ENCODE results near the gene PDGFRA.
A peak's percentile ranks its signal among the peaks of the same experiment; 100 is the strongest.
"Not testable (repeated sequence)": the region's sequence is repeated elsewhere in the genome, so short reads cannot be mapped to it uniquely, and the experiment has no call there.

The PDGFRA gene

GRCh38 chr4:54233277-54233696 lies 4.2 kb downstream of the PDGFRA start:
- peak; percentile 82 for DNase-seq (ENCODE audit: extremely low spot score)
- no peak for TF ChIP-seq PKNOX1 (IDR thresholded peaks at IDR 0.05)
- TF ChIP-seq ARNT (IDR thresholded peaks at IDR 0.05), result no peak
- TF ChIP-seq FOXK2 (IDR thresholded peaks at IDR 0.05), result no peak
- TF ChIP-seq ELF4 (IDR thresholded peaks at IDR 0.05), result no peak
- no peak for TF ChIP-seq L3MBTL2 (conservative IDR thresholded peaks at IDR 0.05)
- TF ChIP-seq ZNF384 (IDR thresholded peaks at IDR 0.05), result no peak
- TF ChIP-seq LEF1 (IDR thresholded peaks at IDR 0.05; ENCODE audit: borderline replicate concordance), result no peak
- TF ChIP-seq FOXM1 (IDR thresholded peaks at IDR 0.05; ENCODE audit: borderline replicate concordance), result no peak
- no peak for TF ChIP-seq SP1 (IDR thresholded peaks at IDR 0.05)
- no peak for TF ChIP-seq SUZ12 (IDR thresholded peaks at IDR 0.05)
- no peak for TF ChIP-seq CTBP1 (IDR thresholded peaks at IDR 0.05; ENCODE audit: borderline replicate concordance)
- no peak for TF ChIP-seq NFRKB (IDR thresholded peaks at IDR 0.05)
- TF ChIP-seq FOXA1 (IDR thresholded peaks at IDR 0.05), result no peak
- TF ChIP-seq TARDBP (IDR thresholded peaks at IDR 0.05), result no peak
- no peak for TF ChIP-seq HDGF (IDR thresholded peaks at IDR 0.05; ENCODE audit: borderline replicate concordance)
- no peak for TF ChIP-seq BHLHE40 (IDR thresholded peaks at IDR 0.05; ENCODE audit: borderline replicate concordance)
- ChIA-PET POLR2A (interaction anchor here (1.1 kb wide), 1 partner anchor 1037 kb away, joined by 3 read pairs; no protein-coding TSS in a partner anchor), CTCF (interaction anchor here (0.8 to 2.8 kb wide), 24 partner anchors 15 to 1999 kb away, joined by 3 to 19 read pairs (median 3); no protein-coding TSS in a partner anchor)

GRCh38 chr4:54233697-54234496 lies 4.8 kb downstream of the PDGFRA start:
- peak; percentile 77 for DNase-seq (ENCODE audit: extremely low spot score)
- ChIA-PET CTCF (interaction anchor here (0.5 to 2.8 kb wide), 33 partner anchors 16 to 1999 kb away, joined by 3 to 19 read pairs (median 3); partner anchors contain the start of gene SCFD2), POLR2A (interaction anchor here (1.1 kb wide), 1 partner anchor 1038 kb away, joined by 3 read pairs; no protein-coding TSS in a partner anchor)
- TF ChIP-seq L3MBTL2 (conservative IDR thresholded peaks at IDR 0.05) (peak; percentile 73), CTBP1 (IDR thresholded peaks at IDR 0.05; ENCODE audit: borderline replicate concordance) (0 out of 2 replicates have a peak, but pooled peaks have one; percentile 31), FOXK2 (IDR thresholded peaks at IDR 0.05) (no peak)

- ChIA-PET POLR2A (no interaction called here), CTCF (interaction anchor here (0.5 to 2.8 kb wide), 24 partner anchors 36 to 2000 kb away, joined by 3 to 19 read pairs (median 4); no protein-coding TSS in a partner anchor)
- TF ChIP-seq LEF1 (IDR thresholded peaks at IDR 0.05; ENCODE audit: borderline replicate concordance) (no peak), L3MBTL2 (conservative IDR thresholded peaks at IDR 0.05) (no peak), TARDBP (IDR thresholded peaks at IDR 0.05) (no peak), BHLHE40 (IDR thresholded peaks at IDR 0.05; ENCODE audit: borderline replicate concordance) (no peak), PKNOX1 (IDR thresholded peaks at IDR 0.05) (no peak), FOXM1 (IDR thresholded peaks at IDR 0.05; ENCODE audit: borderline replicate concordance) (no peak), ZNF384 (IDR thresholded peaks at IDR 0.05) (no peak), FOXA1 (IDR thresholded peaks at IDR 0.05) (no peak), SUZ12 (IDR thresholded peaks at IDR 0.05) (no peak), HDGF (IDR thresholded peaks at IDR 0.05; ENCODE audit: borderline replicate concordance) (no peak), SP1 (IDR thresholded peaks at IDR 0.05) (no peak), CTBP1 (IDR thresholded peaks at IDR 0.05; ENCODE audit: borderline replicate concordance) (no peak), FOXK2 (IDR thresholded peaks at IDR 0.05) (no peak)
- DNase-seq (ENCODE audit: extremely low spot score), result no peak
Observed at GRCh38 chr4:54234497-54235205, 5.6 kb downstream of the PDGFRA start.

GRCh38 chr4:54236316-54236715 lies 7.2 kb downstream of the PDGFRA start:
- DNase-seq (ENCODE audit: extremely low spot score); CTCF ChIA-PET; POLR2A ChIA-PET: not testable (repeated sequence)

- TF ChIP-seq PKNOX1 (IDR thresholded peaks at IDR 0.05), result no peak
- no peak for DNase-seq (ENCODE audit: extremely low spot score)
- POLR2A ChIA-PET, result no interaction called here
- CTCF ChIA-PET, result no interaction called here
Observed at GRCh38 chr4:54237770-54238169, 8.7 kb downstream of the PDGFRA start.

GRCh38 chr4:54238389-54238788 lies 9.3 kb downstream of the PDGFRA start:
- CTCF ChIA-PET, result no interaction called here
- no peak for DNase-seq (ENCODE audit: extremely low spot score)
- TF ChIP-seq BHLHE40 (IDR thresholded peaks at IDR 0.05; ENCODE audit: borderline replicate concordance) (no peak), FOXA1 (IDR thresholded peaks at IDR 0.05) (no peak), ELF4 (IDR thresholded peaks at IDR 0.05) (no peak), FOXM1 (IDR thresholded peaks at IDR 0.05; ENCODE audit: borderline replicate concordance) (no peak), SP1 (IDR thresholded peaks at IDR 0.05) (no peak), NFRKB (IDR thresholded peaks at IDR 0.05) (no peak), L3MBTL2 (conservative IDR thresholded peaks at IDR 0.05) (no peak), TARDBP (IDR thresholded peaks at IDR 0.05) (no peak), ARNT (IDR thresholded peaks at IDR 0.05) (no peak), LEF1 (IDR thresholded peaks at IDR 0.05; ENCODE audit: borderline replicate concordance) (no peak), PKNOX1 (IDR thresholded peaks at IDR 0.05) (no peak), FOXK2 (IDR thresholded peaks at IDR 0.05) (no peak), SUZ12 (IDR thresholded peaks at IDR 0.05) (no peak), HDGF (IDR thresholded peaks at IDR 0.05; ENCODE audit: borderline replicate concordance) (no peak), CTBP1 (IDR thresholded peaks at IDR 0.05; ENCODE audit: borderline replicate concordance) (no peak), ZNF384 (IDR thresholded peaks at IDR 0.05) (no peak)
- POLR2A ChIA-PET, result no interaction called here

- POLR2A ChIA-PET; DNase-seq (ENCODE audit: extremely low spot score); CTCF ChIA-PET: not testable (repeated sequence)
Observed at GRCh38 chr4:54241268-54241823, 12.3 kb downstream of the PDGFRA start.

- CTCF ChIA-PET; DNase-seq (ENCODE audit: extremely low spot score); POLR2A ChIA-PET: not testable (repeated sequence)
Observed at GRCh38 chr4:54243541-54243940, 14.4 kb downstream of the PDGFRA start.

- DNase-seq (ENCODE audit: extremely low spot score); POLR2A ChIA-PET; CTCF ChIA-PET: not testable (repeated sequence)
Observed at GRCh38 chr4:54252312-54252711, 23.2 kb downstream of the PDGFRA start.
